WTC11 (cell line): ENCODE data around the gene PIGQ. TPM values are rescaled to one million over a fixed set of nuclear protein-coding genes. Genes with fewer than 3 reads are reported as not detected.
A peak's percentile ranks its signal among the peaks of the same experiment; 100 is the strongest.

Experiments used
- CREB1 ChIP-seq: sonication (generic); formaldehyde crosslinking; IDR thresholded peaks from 2 replicates; pipeline ENCODE4 v1.8.0; 2023; ENCODE audit warnings: mild to moderate bottlenecking, missing genetic modification reagents
- CREM ChIP-seq: sonication (generic); formaldehyde crosslinking; IDR thresholded peaks from 2 replicates; pipeline ENCODE4 v1.8.1; 2022; ENCODE audit warnings: mild to moderate bottlenecking, missing genetic modification reagents, moderate library complexity
- ERG ChIP-seq: fragments of 250-450 bp; sonication (Bioruptor Pico); IDR thresholded peaks from 2 replicates; pipeline ENCODE4 v1.8.0; 2021; ENCODE audit warnings: mild to moderate bottlenecking
- ETV6 ChIP-seq: sonication (generic); formaldehyde crosslinking; IDR thresholded peaks from 2 replicates; pipeline ENCODE4 v1.8.1; 2022; ENCODE audit warnings: mild to moderate bottlenecking, missing genetic modification reagents
- FOXP1 ChIP-seq: sonication (generic); formaldehyde crosslinking; IDR thresholded peaks from 2 replicates; pipeline ENCODE4 v1.8.0; 2022; ENCODE audit warnings: missing genetic modification reagents, mild to moderate bottlenecking, moderate library complexity, borderline replicate concordance
- FOXP4 ChIP-seq: sonication (generic); formaldehyde crosslinking; IDR thresholded peaks from 2 replicates; pipeline ENCODE4 v1.8.0; 2022; ENCODE audit warnings: mild to moderate bottlenecking, missing genetic modification reagents
- GTF2I ChIP-seq: fragments of 250-450 bp; sonication (Bioruptor Pico); conservative IDR thresholded peaks from 2 replicates; pipeline ENCODE4 v1.4.0; 2021; ENCODE audit warnings: mild to moderate bottlenecking
- JUN ChIP-seq: sonication (generic); formaldehyde crosslinking; IDR thresholded peaks from 2 replicates; pipeline ENCODE4 v1.8.0; 2023; ENCODE audit warnings: mild to moderate bottlenecking, missing genetic modification reagents
- MXD4 ChIP-seq: fragments of 250-450 bp; sonication (Bioruptor Pico); IDR thresholded peaks from 2 replicates; pipeline ENCODE4 v1.8.0; 2021; ENCODE audit warnings: mild to moderate bottlenecking, moderate library complexity, borderline replicate concordance
- NFE2L1 ChIP-seq: sonication (generic); formaldehyde crosslinking; IDR thresholded peaks from 2 replicates; pipeline ENCODE4 v1.8.1; 2023; ENCODE audit warnings: missing genetic modification reagents
- PRRX2 ChIP-seq: fragments of 250-450 bp; sonication (Bioruptor Pico); IDR thresholded peaks from 2 replicates; pipeline ENCODE4 v1.8.0; 2021; ENCODE audit warnings: mild to moderate bottlenecking
- RELA ChIP-seq: sonication (generic); formaldehyde crosslinking; IDR thresholded peaks from 2 replicates; pipeline ENCODE4 v1.8.1; 2022; ENCODE audit warnings: missing genetic modification reagents, mild to moderate bottlenecking, borderline replicate concordance
- SMAD4 ChIP-seq: sonication (generic); formaldehyde crosslinking; IDR thresholded peaks from 2 replicates; pipeline ENCODE4 v1.8.0; 2022; ENCODE audit warnings: mild to moderate bottlenecking, missing genetic modification reagents
- SOX15 ChIP-seq: fragments of 250-450 bp; sonication (Bioruptor Pico); IDR thresholded peaks from 2 replicates; pipeline ENCODE4 v1.9.0; 2021; ENCODE audit warnings: mild to moderate bottlenecking
- ZNF121 ChIP-seq: sonication (generic); formaldehyde crosslinking; IDR thresholded peaks from 2 replicates; pipeline ENCODE4 v1.8.0; 2023; ENCODE audit warnings: missing genetic modification reagents
- ZNF416 ChIP-seq: fragments of 250-450 bp; sonication (Bioruptor Pico); IDR thresholded peaks from 2 replicates; pipeline ENCODE4 v1.9.0; 2021; ENCODE audit warnings: mild to moderate bottlenecking, inconsistent platforms
- ZNF425 ChIP-seq: fragments of 250-450 bp; sonication (Bioruptor Pico); conservative IDR thresholded peaks from 2 replicates; pipeline ENCODE4 v1.9.0; 2021; ENCODE audit warnings: mild to moderate bottlenecking
- total RNA-seq: library from RNA; stranded (reverse); gene quantifications from 3 replicates; pipeline ENCODE4 v1.2.3, GENCODE V29; 2021
- TF ChIP-seq, protein P1 (sequence below): fragments of 250-450 bp; sonication (Bioruptor Pico); IDR thresholded peaks from 2 replicates; pipeline ENCODE4 v1.9.0; 2021; ENCODE audit warnings: mild to moderate bottlenecking
- TF ChIP-seq, protein P2 (sequence below): sonication (generic); formaldehyde crosslinking; IDR thresholded peaks from 2 replicates; pipeline ENCODE4 v1.8.0; 2023; ENCODE audit warnings: missing genetic modification reagents
- TF ChIP-seq, protein P3 (sequence below): sonication (generic); formaldehyde crosslinking; IDR thresholded peaks from 2 replicates; pipeline ENCODE4 v1.8.1; 2023; ENCODE audit warnings: mild to moderate bottlenecking, missing genetic modification reagents, moderate library complexity
- TF ChIP-seq, protein P4 (sequence below): fragments of 250-450 bp; sonication (Bioruptor Pico); IDR thresholded peaks from 2 replicates; pipeline ENCODE4 v2.1.2; 2022; ENCODE audit warnings: mild to moderate bottlenecking, moderate library complexity
- TF ChIP-seq, protein P5 (sequence below): sonication (generic); formaldehyde crosslinking; IDR thresholded peaks from 2 replicates; pipeline ENCODE4 v1.8.1; 2023; ENCODE audit warnings: mild to moderate bottlenecking, moderate library complexity, missing genetic modification reagents
- TF ChIP-seq, protein P6 (sequence below): sonication (generic); formaldehyde crosslinking; IDR thresholded peaks from 2 replicates; pipeline ENCODE4 v1.8.1; 2023; ENCODE audit warnings: mild to moderate bottlenecking, missing genetic modification reagents
- TF ChIP-seq, protein P7 (sequence below): sonication (generic); formaldehyde crosslinking; IDR thresholded peaks from 2 replicates; pipeline ENCODE4 v1.8.1; 2022; ENCODE audit warnings: mild to moderate bottlenecking, missing genetic modification reagents, moderate library complexity, borderline replicate concordance

The PIGQ gene
- total RNA-seq, 1 experiment from 2014 or later, result 63.7 TPM

GRCh38 chr16:527015-527903 is 42.5 kb upstream of the PIGQ start, which contains the start of gene CAPN15 (continued):
- TF ChIP-seq FOXP4 (peak; percentile 68; the same call in 1 of the 2 replicates), NFE2L1 (no peak), FOXP1 (CRISPR knock-in tag) (no peak), CREM (CRISPR knock-in tag) (peak; percentile 7; the same call in 1 of the 2 replicates), SMAD4 (no peak; the same call in 1 of the 2 replicates), CREB1 (CRISPR knock-in tag) (no peak), ETV6 (no peak; the same call in 1 of the 2 replicates), ZNF425 (CRISPR knock-in tag) (no peak), JUN (peak; percentile 90), MXD4 (CRISPR knock-in tag) (no peak), PRRX2 (CRISPR knock-in tag) (no peak), ZNF121 (CRISPR knock-in tag) (0 out of 2 replicates have a peak, but pooled peaks have one; percentile 32), ZNF416 (no peak), ERG (CRISPR knock-in tag) (no peak), GTF2I (CRISPR knock-in tag) (no peak), RELA (CRISPR knock-in tag) (peak; percentile 87; the same call in 1 of the 2 replicates), SOX15 (CRISPR knock-in tag) (no peak)
- TF ChIP-seq, protein P1, sequence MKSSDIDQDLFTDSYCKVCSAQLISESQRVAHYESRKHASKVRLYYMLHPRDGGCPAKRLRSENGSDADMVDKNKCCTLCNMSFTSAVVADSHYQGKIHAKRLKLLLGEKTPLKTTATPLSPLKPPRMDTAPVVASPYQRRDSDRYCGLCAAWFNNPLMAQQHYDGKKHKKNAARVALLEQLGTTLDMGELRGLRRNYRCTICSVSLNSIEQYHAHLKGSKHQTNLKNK, result no peak
- TF ChIP-seq, protein P2, sequence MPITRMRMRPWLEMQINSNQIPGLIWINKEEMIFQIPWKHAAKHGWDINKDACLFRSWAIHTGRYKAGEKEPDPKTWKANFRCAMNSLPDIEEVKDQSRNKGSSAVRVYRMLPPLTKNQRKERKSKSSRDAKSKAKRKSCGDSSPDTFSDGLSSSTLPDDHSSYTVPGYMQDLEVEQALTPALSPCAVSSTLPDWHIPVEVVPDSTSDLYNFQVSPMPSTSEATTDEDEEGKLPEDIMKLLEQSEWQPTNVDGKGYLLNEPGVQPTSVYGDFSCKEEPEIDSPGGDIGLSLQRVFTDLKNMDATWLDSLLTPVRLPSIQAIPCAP, result 0 out of 2 replicates have a peak, but pooled peaks have one; percentile 21
- TF ChIP-seq, protein P3, sequence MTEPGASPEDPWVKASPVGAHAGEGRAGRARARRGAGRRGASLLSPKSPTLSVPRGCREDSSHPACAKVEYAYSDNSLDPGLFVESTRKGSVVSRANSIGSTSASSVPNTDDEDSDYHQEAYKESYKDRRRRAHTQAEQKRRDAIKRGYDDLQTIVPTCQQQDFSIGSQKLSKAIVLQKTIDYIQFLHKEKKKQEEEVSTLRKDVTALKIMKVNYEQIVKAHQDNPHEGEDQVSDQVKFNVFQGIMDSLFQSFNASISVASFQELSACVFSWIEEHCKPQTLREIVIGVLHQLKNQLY (CRISPR knock-in tag), result no peak
- TF ChIP-seq, protein P4, sequence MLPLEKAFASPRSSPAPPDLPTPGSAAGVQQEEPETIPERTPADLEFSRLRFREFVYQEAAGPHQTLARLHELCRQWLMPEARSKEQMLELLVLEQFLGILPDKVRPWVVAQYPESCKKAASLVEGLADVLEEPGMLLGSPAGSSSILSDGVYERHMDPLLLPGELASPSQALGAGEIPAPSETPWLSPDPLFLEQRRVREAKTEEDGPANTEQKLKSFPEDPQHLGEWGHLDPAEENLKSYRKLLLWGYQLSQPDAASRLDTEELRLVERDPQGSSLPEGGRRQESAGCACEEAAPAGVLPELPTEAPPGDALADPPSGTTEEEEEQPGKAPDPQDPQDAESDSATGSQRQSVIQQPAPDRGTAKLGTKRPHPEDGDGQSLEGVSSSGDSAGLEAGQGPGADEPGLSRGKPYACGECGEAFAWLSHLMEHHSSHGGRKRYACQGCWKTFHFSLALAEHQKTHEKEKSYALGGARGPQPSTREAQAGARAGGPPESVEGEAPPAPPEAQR (CRISPR knock-in tag), result no peak
- TF ChIP-seq, protein P5, sequence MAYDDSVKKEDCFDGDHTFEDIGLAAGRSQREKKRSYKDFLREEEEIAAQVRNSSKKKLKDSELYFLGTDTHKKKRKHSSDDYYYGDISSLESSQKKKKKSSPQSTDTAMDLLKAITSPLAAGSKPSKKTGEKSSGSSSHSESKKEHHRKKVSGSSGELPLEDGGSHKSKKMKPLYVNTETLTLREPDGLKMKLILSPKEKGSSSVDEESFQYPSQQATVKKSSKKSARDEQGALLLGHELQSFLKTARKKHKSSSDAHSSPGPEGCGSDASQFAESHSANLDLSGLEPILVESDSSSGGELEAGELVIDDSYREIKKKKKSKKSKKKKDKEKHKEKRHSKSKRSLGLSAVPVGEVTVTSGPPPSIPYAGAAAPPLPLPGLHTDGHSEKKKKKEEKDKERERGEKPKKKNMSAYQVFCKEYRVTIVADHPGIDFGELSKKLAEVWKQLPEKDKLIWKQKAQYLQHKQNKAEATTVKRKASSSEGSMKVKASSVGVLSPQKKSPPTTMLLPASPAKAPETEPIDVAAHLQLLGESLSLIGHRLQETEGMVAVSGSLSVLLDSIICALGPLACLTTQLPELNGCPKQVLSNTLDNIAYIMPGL (CRISPR knock-in tag), result peak; percentile 93; the same call in 1 of the 2 replicates
- TF ChIP-seq, protein P6, sequence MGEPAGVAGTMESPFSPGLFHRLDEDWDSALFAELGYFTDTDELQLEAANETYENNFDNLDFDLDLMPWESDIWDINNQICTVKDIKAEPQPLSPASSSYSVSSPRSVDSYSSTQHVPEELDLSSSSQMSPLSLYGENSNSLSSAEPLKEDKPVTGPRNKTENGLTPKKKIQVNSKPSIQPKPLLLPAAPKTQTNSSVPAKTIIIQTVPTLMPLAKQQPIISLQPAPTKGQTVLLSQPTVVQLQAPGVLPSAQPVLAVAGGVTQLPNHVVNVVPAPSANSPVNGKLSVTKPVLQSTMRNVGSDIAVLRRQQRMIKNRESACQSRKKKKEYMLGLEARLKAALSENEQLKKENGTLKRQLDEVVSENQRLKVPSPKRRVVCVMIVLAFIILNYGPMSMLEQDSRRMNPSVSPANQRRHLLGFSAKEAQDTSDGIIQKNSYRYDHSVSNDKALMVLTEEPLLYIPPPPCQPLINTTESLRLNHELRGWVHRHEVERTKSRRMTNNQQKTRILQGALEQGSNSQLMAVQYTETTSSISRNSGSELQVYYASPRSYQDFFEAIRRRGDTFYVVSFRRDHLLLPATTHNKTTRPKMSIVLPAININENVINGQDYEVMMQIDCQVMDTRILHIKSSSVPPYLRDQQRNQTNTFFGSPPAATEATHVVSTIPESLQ (CRISPR knock-in tag), result no peak
- TF ChIP-seq, protein P7, sequence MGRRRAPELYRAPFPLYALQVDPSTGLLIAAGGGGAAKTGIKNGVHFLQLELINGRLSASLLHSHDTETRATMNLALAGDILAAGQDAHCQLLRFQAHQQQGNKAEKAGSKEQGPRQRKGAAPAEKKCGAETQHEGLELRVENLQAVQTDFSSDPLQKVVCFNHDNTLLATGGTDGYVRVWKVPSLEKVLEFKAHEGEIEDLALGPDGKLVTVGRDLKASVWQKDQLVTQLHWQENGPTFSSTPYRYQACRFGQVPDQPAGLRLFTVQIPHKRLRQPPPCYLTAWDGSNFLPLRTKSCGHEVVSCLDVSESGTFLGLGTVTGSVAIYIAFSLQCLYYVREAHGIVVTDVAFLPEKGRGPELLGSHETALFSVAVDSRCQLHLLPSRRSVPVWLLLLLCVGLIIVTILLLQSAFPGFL (CRISPR knock-in tag), result no peak; the same call in 1 of the 2 replicates
